Ishikawa (cell line): ENCODE results near the gene MKLN1.

ENCODE experiments used
- CEBPB ChIP-seq: IDR thresholded peaks from 2 replicates; pipeline ENCODE4 v1.6.1; 2012
- CREB1 ChIP-seq: IDR thresholded peaks from 2 replicates; pipeline ENCODE4 v1.6.1; 2012; ENCODE audit warnings: low read depth
- EGR1 ChIP-seq: IDR thresholded peaks from 2 replicates; pipeline ENCODE4 v1.6.1; 2012
- EP300 ChIP-seq: IDR thresholded peaks from 2 replicates; pipeline ENCODE4 v1.6.1; 2012; ENCODE audit warnings: borderline replicate concordance
- FOXM1 ChIP-seq: IDR thresholded peaks from 2 replicates; pipeline ENCODE4 v1.6.1; 2012; ENCODE audit warnings: low read depth, borderline replicate concordance
- NFIC ChIP-seq: IDR thresholded peaks from 2 replicates; pipeline ENCODE4 v1.6.1; 2012
- RAD21 ChIP-seq: IDR thresholded peaks from 2 replicates; pipeline ENCODE4 v1.6.1; 2012; ENCODE audit warnings: low read depth
- TAF1 ChIP-seq: IDR thresholded peaks from 2 replicates; pipeline ENCODE4 v1.6.1; 2012; ENCODE audit warnings: low read depth, mild to moderate bottlenecking
- TCF12 ChIP-seq: IDR thresholded peaks from 2 replicates; pipeline ENCODE4 v1.6.1; 2012; ENCODE audit warnings: low read depth
- TEAD4 ChIP-seq: IDR thresholded peaks from 2 replicates; pipeline ENCODE4 v1.6.1; 2012
- YY1 ChIP-seq: IDR thresholded peaks from 2 replicates; pipeline ENCODE4 v1.6.1; 2012; ENCODE audit warnings: low read depth
- ZBTB7A ChIP-seq: IDR thresholded peaks from 2 replicates; pipeline ENCODE4 v1.6.1; 2012; ENCODE audit warnings: low read depth
- TF ChIP-seq, protein P1 (sequence below): IDR thresholded peaks from 2 replicates; pipeline ENCODE4 v1.6.1; 2012
- TF ChIP-seq, protein P2 (sequence below): IDR thresholded peaks from 2 replicates; pipeline ENCODE4 v1.6.1; 2012; ENCODE audit warnings: low read depth, mild to moderate bottlenecking
- TF ChIP-seq, protein P3 (sequence below): IDR thresholded peaks from 2 replicates; pipeline ENCODE4 v1.6.1; 2012

Gene MKLN1

DNA sequence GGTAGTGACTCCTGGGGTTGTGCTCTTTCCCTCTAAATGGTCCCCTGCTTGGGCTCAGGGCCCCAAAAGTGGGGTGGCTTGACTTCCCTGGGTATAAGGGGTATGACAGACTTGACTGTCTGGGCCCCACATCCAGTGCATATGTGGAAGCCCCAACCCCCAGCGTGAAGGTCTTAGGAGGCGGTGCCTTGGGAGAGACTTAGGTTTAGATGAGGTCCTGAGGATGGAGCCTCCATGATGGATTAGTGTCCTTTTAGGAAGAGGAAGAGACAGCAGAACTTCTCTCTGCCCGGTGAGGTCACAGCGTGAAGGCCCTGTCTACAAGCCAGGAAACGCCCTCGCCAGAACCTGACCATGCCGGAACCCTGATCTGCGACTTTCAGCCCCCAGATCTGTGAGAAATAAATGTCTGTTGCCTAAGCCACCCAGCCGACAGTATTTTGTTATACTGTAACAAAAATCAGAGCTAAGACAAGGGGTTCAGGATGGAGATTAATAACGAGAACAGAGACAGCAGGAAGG, 205.0 kb downstream of the MKLN1 start:
- no peak for TF ChIP-seq TAF1
- no peak for TF ChIP-seq CREB1
- TF ChIP-seq, protein P1, sequence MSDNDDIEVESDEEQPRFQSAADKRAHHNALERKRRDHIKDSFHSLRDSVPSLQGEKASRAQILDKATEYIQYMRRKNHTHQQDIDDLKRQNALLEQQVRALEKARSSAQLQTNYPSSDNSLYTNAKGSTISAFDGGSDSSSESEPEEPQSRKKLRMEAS = no peak

DNA sequence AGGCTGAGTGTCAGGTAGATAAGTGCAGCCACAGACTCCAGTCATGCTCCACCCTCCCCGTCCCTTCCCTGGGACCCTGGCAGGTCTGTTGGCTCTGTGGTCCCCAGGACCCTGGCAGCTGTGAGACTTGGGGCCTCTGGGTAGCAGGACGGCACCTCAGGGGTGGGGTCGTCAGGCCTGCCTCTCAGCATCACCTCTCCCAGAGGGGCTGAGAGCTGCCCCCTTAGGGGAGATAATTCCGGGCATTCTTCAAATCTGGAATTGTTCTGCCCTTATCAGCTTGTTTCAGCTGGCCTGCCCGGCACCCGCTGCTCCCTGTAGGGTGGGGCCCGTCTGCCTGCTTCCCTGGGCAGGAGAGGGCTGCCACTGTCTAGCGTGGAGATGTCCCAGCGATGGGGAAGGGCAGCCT, 205.5 kb downstream of the MKLN1 start:
- TF ChIP-seq FOXM1 (no peak), NFIC (no peak), YY1 (no peak), CEBPB (no peak), CREB1 (no peak), TAF1 (no peak), ZBTB7A (no peak), EP300 (no peak), EGR1 (no peak), TCF12 (no peak), TEAD4 (no peak), RAD21 (no peak)
- TF ChIP-seq, protein P2, sequence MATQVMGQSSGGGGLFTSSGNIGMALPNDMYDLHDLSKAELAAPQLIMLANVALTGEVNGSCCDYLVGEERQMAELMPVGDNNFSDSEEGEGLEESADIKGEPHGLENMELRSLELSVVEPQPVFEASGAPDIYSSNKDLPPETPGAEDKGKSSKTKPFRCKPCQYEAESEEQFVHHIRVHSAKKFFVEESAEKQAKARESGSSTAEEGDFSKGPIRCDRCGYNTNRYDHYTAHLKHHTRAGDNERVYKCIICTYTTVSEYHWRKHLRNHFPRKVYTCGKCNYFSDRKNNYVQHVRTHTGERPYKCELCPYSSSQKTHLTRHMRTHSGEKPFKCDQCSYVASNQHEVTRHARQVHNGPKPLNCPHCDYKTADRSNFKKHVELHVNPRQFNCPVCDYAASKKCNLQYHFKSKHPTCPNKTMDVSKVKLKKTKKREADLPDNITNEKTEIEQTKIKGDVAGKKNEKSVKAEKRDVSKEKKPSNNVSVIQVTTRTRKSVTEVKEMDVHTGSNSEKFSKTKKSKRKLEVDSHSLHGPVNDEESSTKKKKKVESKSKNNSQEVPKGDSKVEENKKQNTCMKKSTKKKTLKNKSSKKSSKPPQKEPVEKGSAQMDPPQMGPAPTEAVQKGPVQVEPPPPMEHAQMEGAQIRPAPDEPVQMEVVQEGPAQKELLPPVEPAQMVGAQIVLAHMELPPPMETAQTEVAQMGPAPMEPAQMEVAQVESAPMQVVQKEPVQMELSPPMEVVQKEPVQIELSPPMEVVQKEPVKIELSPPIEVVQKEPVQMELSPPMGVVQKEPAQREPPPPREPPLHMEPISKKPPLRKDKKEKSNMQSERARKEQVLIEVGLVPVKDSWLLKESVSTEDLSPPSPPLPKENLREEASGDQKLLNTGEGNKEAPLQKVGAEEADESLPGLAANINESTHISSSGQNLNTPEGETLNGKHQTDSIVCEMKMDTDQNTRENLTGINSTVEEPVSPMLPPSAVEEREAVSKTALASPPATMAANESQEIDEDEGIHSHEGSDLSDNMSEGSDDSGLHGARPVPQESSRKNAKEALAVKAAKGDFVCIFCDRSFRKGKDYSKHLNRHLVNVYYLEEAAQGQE = no peak
- TF ChIP-seq, protein P3, sequence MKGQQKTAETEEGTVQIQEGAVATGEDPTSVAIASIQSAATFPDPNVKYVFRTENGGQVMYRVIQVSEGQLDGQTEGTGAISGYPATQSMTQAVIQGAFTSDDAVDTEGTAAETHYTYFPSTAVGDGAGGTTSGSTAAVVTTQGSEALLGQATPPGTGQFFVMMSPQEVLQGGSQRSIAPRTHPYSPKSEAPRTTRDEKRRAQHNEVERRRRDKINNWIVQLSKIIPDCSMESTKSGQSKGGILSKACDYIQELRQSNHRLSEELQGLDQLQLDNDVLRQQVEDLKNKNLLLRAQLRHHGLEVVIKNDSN = no peak
- TF ChIP-seq, protein P1 = no peak

DNA sequence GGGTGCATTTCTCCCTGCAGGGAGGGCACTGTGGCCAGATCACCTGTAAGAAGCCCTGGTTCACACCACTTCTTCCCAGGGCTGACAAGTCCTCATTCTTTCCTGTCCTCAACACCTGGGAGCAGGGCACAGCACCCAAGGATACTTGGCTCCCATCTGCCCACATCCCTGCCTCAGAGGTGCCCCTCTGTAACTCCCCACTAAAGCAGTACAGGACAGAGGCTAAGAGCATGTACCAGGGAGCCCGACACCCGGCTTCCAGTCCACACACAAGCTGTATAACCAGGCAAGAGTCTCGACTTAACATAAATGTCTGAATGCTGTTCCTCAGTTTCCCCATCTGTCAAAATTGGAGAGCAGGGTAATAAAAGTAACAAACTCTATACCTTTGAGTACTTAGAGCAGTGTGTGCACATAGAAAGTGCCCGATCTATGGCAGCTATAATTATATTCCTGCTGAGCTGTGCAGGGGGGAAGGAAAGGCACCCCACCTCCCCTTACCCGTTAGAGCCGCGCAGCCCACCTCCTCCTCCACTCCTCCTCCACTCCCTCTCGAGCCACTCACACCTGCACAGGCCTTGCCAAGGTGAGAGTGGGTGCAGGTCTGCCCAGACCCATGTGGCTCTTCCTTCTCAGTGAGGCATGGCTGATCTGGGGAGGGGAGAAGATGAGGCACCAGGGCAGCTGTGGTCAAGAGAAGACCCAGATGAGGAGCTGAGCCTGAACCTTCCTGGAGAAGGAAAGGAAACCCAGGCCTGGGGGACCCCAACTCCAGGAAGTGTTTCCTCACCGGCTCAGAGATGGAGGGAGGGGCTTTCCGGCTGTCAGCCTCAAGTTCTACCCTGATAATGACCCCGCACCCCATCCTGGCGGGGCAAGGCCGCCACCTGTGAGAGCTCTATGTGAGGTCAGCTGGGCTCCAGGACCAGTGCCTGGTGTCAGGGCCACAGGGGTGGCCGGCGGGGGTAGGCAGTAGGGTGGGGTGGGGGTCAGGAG, 206.2 kb downstream of the MKLN1 start:
- TF ChIP-seq NFIC (no peak), RAD21 (no peak), TCF12 (no peak), EGR1 (no peak), YY1 (no peak), FOXM1 (no peak), ZBTB7A (no peak), CEBPB (no peak), CREB1 (no peak)
- TF ChIP-seq, protein P1 = no peak
- TF ChIP-seq, protein P2 = no peak

DNA sequence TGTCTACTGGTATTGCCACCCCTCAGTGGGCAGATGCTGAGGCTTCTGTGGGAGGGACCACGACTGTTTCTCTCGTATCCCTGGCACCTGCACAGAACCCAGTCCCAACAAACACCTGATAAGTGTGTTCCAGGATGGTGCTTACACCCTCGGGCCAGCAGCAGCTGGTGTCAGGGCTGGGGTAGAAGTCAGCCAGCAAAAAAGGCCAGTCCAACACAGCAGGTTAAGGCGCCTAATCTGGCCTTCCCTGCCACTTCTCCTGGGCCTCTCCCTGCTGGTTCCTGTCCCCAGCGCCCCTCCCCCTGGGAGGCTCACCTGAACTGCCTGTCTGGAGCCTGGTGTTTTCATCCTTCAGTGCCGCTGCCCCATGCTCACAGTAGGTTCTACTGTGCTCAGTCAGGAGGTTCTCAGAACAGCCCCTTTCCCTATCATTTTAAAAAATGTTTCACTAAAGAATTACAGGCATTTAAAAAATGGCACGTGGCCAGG, 208.7 kb downstream of the MKLN1 start:
- TF ChIP-seq, protein P2 = no peak
- peak; percentile 88 for TF ChIP-seq EP300
- no peak; the same call in 1 of the 2 replicates for TF ChIP-seq YY1
- TF ChIP-seq ZBTB7A = no peak
- TF ChIP-seq CEBPB = no peak
- TF ChIP-seq NFIC = peak; percentile 86
- TF ChIP-seq FOXM1 = peak; percentile 71; the same call in 1 of the 2 replicates
- no peak for TF ChIP-seq EGR1
- TF ChIP-seq TEAD4 = peak; percentile 78
- TF ChIP-seq TAF1 = no peak
- TF ChIP-seq TCF12 = peak; percentile 92
- TF ChIP-seq, protein P1 = peak; percentile 60
- TF ChIP-seq, protein P3 = peak; percentile 12; the same call in 1 of the 2 replicates
- TF ChIP-seq CREB1 = no peak
- peak; percentile 14; the same call in 1 of the 2 replicates for TF ChIP-seq RAD21
